Kidney epithelial cell (primary cell): ENCODE measurements around the gene SUMO3. TPM values are rescaled to one million over a fixed set of nuclear protein-coding genes. Genes with fewer than 3 reads are reported as not detected.

Experiments
- DNase-seq: peaks from one replicate; pipeline ENCODE4 v3.0.0-alpha.2; 2010; ENCODE audit warnings: low read depth
- H3K27me3 ChIP-seq: 2 replicates; pipeline ENCODE4 v1.6.0; 2011; ENCODE audit warnings: low read length; ENCODE audit not compliant: control insufficient read depth, insufficient read depth
- H3K36me3 ChIP-seq: 2 replicates; pipeline ENCODE4 v1.5.1; 2011; ENCODE audit warnings: low read length; ENCODE audit not compliant: control insufficient read depth, insufficient read depth
- H3K4me3 ChIP-seq: 2 replicates; pipeline ENCODE4 v1.5.1; 2011; ENCODE audit warnings: low read depth, mild to moderate bottlenecking, control low read depth, low read length
- total RNA-seq: library from RNA; depleted of rRNA; stranded (reverse); fragments of >200 nt; gene quantifications from 2 replicates; pipeline ENCODE4 v1.2.3, GENCODE V29; 2015
- TF ChIP-seq, protein P1 (sequence below): IDR thresholded peaks from 2 replicates; pipeline ENCODE4 v1.5.1; 2011; ENCODE audit warnings: mild to moderate bottlenecking, moderate library complexity, low read length, control low read depth, inconsistent platforms; ENCODE audit not compliant: insufficient read depth, poor library complexity, severe bottlenecking

The SUMO3 gene
- total RNA-seq, 1 donor from 2014 or later, result 61.7 TPM

DNA sequence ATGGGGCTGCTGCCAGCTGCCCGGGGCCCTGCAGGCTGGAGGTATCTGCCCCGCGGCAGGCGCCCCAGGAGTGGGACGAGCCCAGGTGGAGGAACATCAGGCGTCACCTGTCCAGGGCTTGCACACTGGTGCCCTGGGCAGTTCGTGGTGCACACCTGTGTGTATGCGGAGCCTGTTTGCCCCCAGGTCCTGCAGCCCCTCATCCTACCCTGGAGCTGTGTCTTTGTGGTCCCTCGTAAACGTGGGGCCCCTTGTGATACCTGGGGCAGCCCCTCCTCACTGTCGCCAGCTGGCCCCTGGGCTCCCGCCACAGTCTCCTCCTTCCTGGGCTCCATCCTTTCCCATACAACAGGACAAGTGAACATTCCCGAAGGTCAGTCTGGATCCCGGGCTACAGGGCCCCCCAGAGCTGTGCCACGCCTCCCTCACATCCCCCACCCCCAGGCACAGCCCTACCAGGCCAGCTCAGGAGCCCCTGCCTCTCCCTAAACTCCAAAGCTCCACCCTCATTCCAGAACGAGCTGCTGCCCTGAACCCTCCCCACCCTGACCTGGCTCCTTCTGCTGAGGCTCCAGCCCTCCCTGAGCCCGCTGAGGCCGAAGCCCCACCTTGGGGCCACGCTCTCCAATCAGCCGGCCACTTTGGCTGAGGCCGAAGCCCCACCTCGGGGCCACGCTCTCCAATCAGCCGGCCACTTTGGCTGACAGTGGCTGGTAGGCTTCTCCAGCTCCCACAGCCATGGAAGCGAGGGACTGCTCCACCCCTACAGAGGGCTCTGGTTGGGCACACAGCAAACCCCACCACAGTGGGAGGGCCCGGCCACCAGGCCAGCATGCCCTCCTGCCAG is 58.9 kb downstream of the SUMO3 start:
- Histone ChIP-seq H3K36me3 (no peaks in the 10 kb centered on the region), H3K27me3 (peaks cover 3% of the 10 kb centered on the region), H3K4me3 (no peak overlapping the region)
- DNase-seq, result no peak
- TF ChIP-seq, protein P1, sequence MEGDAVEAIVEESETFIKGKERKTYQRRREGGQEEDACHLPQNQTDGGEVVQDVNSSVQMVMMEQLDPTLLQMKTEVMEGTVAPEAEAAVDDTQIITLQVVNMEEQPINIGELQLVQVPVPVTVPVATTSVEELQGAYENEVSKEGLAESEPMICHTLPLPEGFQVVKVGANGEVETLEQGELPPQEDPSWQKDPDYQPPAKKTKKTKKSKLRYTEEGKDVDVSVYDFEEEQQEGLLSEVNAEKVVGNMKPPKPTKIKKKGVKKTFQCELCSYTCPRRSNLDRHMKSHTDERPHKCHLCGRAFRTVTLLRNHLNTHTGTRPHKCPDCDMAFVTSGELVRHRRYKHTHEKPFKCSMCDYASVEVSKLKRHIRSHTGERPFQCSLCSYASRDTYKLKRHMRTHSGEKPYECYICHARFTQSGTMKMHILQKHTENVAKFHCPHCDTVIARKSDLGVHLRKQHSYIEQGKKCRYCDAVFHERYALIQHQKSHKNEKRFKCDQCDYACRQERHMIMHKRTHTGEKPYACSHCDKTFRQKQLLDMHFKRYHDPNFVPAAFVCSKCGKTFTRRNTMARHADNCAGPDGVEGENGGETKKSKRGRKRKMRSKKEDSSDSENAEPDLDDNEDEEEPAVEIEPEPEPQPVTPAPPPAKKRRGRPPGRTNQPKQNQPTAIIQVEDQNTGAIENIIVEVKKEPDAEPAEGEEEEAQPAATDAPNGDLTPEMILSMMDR, result no peak

DNA sequence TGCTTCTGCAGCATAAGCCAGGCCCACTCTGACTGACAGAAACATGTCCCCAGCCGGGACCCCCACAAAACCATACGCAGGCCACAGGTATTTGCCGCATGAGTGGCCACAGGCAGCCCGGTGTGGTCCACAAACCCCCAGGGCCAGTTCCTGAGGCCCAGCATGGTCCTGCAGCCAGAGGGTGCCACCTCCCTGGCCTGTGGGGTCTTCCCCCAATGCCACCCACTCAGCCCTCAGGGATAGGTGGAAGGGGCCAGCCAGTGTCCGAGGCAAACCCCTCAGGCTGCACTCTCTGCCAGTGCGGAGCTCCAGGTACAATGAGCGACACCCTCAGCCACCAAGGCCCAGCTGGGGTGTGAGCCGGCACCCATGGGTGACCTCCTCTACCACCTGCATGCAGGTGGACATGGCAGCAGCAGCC is 59.7 kb downstream of the SUMO3 start:
- TF ChIP-seq, protein P1, result no peak
- peaks cover 3% of the 10 kb centered on the region for H3K27me3 ChIP-seq
- no peaks in the 10 kb centered on the region for H3K36me3 ChIP-seq
- DNase-seq, result no peak
- no peak overlapping the region for H3K4me3 ChIP-seq

DNA sequence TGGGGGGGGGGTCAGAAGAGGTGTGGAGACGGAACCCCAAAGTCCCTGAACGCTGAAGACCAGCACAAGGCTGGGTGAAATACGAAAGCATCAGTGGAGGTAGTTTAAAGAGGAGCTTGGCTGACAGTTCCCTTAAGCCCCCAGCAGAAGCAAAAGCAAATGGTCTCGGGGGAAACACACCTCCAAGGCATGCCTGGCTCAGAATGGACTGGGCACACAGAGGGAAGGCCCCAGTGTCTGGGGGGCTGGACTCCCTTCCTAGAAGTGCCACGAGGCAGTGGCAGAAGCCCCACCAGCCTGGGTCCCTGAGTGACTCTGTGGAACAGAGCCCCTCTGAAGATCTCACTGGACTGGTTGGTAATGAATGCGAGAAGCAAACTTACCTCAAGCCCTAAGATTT is 60.1 kb downstream of the SUMO3 start:
- Histone ChIP-seq H3K4me3 (no peak overlapping the region), H3K27me3 (peaks cover 3% of the 10 kb centered on the region), H3K36me3 (no peaks in the 10 kb centered on the region)
- TF ChIP-seq, protein P1, result no peak
- no peak for DNase-seq

DNA sequence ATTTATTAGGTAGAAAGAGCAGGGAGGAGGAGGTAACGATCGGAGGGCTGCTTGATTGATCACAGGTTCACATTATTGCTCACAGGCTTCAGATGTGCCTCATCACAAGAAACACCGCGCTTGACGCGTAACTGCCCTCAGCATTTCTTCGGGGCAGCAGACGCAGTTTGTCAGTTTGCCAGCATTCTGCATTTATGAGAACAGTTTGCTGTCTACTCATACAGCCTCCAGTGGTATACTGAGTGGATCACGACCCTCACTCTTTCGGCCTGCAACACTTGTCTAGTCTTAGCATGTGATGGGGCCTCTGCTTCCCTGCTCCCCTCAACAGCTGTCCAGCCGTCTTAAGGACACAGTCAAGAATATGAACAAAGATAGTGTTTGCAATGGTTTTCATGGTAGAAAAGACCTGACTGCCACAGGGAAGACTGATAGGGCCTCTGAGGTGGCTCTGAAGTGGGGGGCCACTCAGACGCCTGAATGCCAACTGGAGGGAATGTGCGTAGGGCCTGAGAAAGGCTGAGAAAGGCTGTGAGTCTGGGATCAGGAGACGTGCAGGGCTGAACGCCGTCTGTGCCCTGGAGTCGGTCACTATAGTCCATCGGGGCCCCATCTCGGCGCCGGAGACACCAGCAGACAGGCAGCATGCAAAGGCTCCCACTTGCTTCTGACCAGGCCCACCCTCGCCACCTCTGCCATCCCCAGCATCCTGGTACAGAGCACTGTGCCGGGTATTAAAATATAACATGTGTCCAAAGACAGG is 61.3 kb downstream of the SUMO3 start:
- Histone ChIP-seq H3K4me3 (no peak overlapping the region), H3K27me3 (no peaks in the 10 kb centered on the region), H3K36me3 (no peaks in the 10 kb centered on the region)
- TF ChIP-seq, protein P1, result no peak
- DNase-seq, result no peak

Other genes starting within 250 kb of the SUMO3 start
- not detected in 2 replicates for gene KRTAP10-4, start 244.3 kb downstream of the SUMO3 start, total RNA-seq
- gene KRTAP10-5, start 237.5 kb downstream of the SUMO3 start, total RNA-seq, result not detected in 2 replicates
- gene KRTAP10-6, start 225.6 kb downstream of the SUMO3 start, total RNA-seq, result not detected in 2 replicates
- not detected in 2 replicates for gene KRTAP10-7, start 217.5 kb downstream of the SUMO3 start, total RNA-seq
- not detected in 2 replicates for gene KRTAP10-8, start 206.0 kb downstream of the SUMO3 start, total RNA-seq
- not detected in 2 replicates for gene KRTAP10-9, start 191.0 kb downstream of the SUMO3 start, total RNA-seq
- not detected in 2 replicates for gene KRTAP10-10, start 180.7 kb downstream of the SUMO3 start, total RNA-seq
- gene KRTAP10-11, start 171.6 kb downstream of the SUMO3 start, total RNA-seq, result not detected in 2 replicates
- gene KRTAP12-4, start 163.4 kb downstream of the SUMO3 start, total RNA-seq, result not detected in 2 replicates
- gene KRTAP12-3, start 160.1 kb downstream of the SUMO3 start, total RNA-seq, result not detected in 2 replicates
- gene KRTAP12-2, start 151.1 kb downstream of the SUMO3 start, total RNA-seq, result not detected in 2 replicates
- gene KRTAP12-1, start 135.9 kb downstream of the SUMO3 start, total RNA-seq, result not detected in 2 replicates
- gene KRTAP10-12, start 120.9 kb downstream of the SUMO3 start, total RNA-seq, result not detected in 2 replicates
- gene TSPEAR, start 106.5 kb downstream of the SUMO3 start, total RNA-seq, result not detected in 2 replicates
- 39.5 and 40.6 TPM in 2 replicates for gene UBE2G2, start 16.2 kb downstream of the SUMO3 start, total RNA-seq
- 538 and 561 TPM in 2 replicates for gene PTTG1IP, start 55.6 kb upstream of the SUMO3 start, total RNA-seq
- gene ITGB2, start 102.8 kb upstream of the SUMO3 start, total RNA-seq, result 6.9 and 9.1 TPM in 2 replicates
- 25.7 and 38.6 TPM in 2 replicates for gene SLX9, start 122.0 kb upstream of the SUMO3 start, total RNA-seq